Measurements from ENCODE around the gene RXFP4. TPM values are rescaled to one million over a fixed set of nuclear protein-coding genes. Genes with fewer than 3 reads are reported as not detected.

Gene RXFP4
- total RNA-seq, 1 donor from 2014 or later: not detected

DNA sequence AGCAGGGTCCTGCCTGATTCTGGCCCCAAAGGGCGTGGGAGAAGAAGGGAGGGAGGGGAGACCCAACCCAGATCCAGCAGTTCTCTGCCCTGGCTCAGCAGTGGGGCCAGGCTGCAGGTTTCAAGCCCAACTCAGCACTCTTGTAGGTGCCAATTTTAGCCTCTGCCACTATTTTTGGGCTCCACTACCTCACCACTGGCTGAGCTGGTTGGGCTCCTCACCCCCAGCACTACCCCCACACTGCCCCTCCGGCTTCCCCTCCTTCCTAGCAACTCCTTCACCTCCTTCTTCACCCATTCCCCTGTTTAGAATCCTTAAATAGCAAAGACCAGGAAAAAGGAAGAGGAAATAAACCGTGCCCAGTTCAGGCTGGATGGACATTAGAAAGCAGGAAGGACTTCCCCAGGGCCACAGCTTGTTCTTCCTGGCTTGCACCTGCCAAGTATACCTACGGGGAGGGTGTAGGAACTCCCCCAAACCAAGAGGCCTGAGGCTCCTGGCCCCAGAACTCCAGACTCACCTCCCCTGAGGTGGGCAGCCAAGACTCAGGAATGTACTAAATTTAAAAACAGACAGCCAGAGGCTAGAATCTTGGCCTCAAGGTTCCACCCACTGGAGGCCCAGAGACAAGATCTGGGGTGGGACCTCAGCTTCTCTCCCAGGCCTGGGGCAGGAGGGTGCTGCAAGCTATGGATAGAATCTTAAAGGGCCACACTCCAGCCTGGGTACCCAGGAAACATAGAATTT is 38.3 kb downstream of the RXFP4 start:
- no peaks in the 10 kb centered on the region for H3K36me3 Mint-ChIP-seq (ENCODE audit: unreplicated experiment)
- H3K9me3 Mint-ChIP-seq (ENCODE audit: unreplicated experiment): peaks cover 15% of the 10 kb centered on the region
- peak overlapping the region; percentile 99 for H3K4me3 Mint-ChIP-seq (ENCODE audit: unreplicated experiment)
- TF ChIP-seq, protein P1, sequence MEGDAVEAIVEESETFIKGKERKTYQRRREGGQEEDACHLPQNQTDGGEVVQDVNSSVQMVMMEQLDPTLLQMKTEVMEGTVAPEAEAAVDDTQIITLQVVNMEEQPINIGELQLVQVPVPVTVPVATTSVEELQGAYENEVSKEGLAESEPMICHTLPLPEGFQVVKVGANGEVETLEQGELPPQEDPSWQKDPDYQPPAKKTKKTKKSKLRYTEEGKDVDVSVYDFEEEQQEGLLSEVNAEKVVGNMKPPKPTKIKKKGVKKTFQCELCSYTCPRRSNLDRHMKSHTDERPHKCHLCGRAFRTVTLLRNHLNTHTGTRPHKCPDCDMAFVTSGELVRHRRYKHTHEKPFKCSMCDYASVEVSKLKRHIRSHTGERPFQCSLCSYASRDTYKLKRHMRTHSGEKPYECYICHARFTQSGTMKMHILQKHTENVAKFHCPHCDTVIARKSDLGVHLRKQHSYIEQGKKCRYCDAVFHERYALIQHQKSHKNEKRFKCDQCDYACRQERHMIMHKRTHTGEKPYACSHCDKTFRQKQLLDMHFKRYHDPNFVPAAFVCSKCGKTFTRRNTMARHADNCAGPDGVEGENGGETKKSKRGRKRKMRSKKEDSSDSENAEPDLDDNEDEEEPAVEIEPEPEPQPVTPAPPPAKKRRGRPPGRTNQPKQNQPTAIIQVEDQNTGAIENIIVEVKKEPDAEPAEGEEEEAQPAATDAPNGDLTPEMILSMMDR (IDR thresholded peaks at IDR 0.05; ENCODE audit: partially characterized antibody, unreplicated experiment): no peak
- peak overlapping the region; percentile 52 for H3K27ac Mint-ChIP-seq (ENCODE audit: unreplicated experiment)
- peaks cover 26% of the 10 kb centered on the region for H3K4me1 Mint-ChIP-seq (ENCODE audit: low read depth, unreplicated experiment)
- DNase-seq: no peak
- H3K27me3 Mint-ChIP-seq (ENCODE audit: unreplicated experiment): peaks cover 15% of the 10 kb centered on the region

DNA sequence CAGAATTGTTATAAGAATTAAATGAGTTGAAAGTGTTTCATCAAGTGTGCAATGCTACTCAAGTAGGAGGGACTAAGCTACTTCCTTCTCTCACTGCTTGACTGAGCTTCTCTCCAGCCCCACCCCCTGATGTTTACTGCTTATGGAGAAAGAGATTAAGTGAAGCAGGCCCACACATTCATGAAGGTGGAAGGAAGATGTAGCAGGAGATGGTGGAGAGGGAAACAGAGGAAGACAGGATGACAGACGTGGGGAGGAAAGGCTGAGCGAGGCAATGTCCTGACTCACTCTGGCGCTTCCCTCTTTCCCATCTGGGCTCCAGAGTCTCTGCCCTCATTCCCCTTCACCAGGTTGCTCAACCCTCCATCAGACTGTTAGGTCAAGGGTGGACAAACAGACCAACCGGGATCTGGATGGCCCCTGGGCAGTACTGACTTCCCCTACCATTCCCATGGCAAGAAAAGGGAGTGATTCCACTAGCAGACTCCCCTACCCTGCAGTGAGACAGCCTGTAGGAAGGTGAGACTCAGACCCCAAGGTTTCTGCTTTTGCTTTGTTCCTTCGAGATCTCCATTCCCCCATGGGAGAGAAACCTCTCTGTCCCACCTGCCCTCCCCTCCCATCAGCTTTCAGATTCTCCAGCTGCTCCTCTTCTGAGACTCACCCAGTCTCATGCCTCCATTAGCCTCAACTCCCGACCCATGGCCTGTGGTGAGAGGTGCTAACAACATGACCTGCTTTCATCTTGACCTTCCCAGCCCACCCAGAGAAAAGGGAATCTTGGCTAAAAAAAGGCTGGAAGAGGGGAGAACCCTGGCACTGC is 40.0 kb downstream of the RXFP4 start:
- H3K36me3 Mint-ChIP-seq (ENCODE audit: unreplicated experiment): no peaks in the 10 kb centered on the region
- H3K4me3 Mint-ChIP-seq (ENCODE audit: unreplicated experiment): peak overlapping the region; percentile 80
- H3K4me1 Mint-ChIP-seq (ENCODE audit: low read depth, unreplicated experiment): peaks cover 14% of the 10 kb centered on the region

DNA sequence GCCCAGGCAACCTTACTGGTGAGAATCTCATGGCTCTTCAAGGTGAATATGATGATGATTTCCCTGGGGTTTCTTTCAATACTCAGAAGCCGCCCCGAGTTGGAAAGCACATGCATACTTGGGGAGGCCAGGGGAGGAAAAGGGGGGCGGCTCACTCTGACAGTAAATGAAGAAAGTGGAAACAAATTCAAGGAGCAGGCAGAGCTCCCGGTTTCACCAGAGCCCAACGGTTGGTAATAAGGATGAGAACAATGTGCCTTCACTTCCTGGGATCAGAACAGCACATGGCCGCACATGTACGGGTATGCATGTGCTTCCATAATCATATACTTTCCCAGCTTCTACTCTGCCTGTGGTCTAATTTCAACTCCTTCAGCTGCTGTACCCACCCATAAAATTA is 40.7 kb downstream of the RXFP4 start:
- H3K4me1 Mint-ChIP-seq (ENCODE audit: low read depth, unreplicated experiment): peaks cover 11% of the 10 kb centered on the region
- peak overlapping the region; percentile 80 for H3K4me3 Mint-ChIP-seq (ENCODE audit: unreplicated experiment)
- no peaks in the 10 kb centered on the region for H3K36me3 Mint-ChIP-seq (ENCODE audit: unreplicated experiment)

More for the DNA sequence above, 40.0 kb downstream of the RXFP4 start:
- Mint-ChIP-seq H3K27me3 (ENCODE audit: unreplicated experiment) (peaks cover 7% of the 10 kb centered on the region), H3K27ac (ENCODE audit: unreplicated experiment) (peak overlapping the region; percentile 68), H3K9me3 (ENCODE audit: unreplicated experiment) (peaks cover 6% of the 10 kb centered on the region)
- no peak for DNase-seq
- TF ChIP-seq, protein P1 (IDR thresholded peaks at IDR 0.05; ENCODE audit: partially characterized antibody, unreplicated experiment): no peak

DNA sequence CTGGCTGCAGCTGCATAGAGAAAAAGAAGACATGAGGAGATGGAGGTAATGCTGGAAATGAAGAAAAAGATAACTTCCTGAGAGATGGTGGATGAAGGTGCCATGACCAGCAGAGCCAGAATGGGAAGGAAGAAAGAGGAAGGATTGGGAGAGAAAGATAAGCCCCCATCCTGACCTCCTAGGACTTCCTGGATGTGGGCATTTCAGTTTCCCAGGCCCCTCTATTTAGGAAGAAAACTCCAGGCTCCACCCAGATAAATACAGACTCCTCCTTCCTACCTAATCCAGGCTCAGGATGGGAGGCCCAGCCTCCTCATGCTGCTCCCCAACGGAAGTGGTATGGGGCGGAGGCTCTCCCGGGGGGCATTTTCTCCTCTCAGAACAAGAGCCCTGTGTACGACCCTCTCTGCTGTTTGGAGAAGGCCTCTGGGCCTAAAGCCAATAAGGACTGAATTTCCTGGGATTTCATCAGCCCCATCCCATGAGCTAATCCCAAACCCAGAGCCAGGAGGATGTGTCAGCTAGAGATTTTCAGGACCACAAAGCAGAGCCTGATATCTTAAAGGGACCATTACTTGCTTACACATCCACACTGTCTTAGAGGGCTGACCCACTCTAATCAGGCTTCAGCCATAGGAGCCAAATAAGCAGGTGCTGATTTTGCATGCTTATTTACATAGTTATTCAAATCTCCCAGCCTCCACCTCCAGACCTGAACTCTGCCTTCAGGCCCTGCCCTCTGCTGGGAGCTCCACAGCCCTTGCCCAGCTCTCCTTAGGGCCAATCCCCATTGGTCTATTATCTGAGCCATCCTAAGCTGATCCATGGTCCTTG is 42.0 kb downstream of the RXFP4 start:
- H3K36me3 Mint-ChIP-seq (ENCODE audit: unreplicated experiment): no peaks in the 10 kb centered on the region
- peaks cover 1% of the 10 kb centered on the region for H3K9me3 Mint-ChIP-seq (ENCODE audit: unreplicated experiment)
- peaks cover 11% of the 10 kb centered on the region for H3K4me1 Mint-ChIP-seq (ENCODE audit: low read depth, unreplicated experiment)
- H3K4me3 Mint-ChIP-seq (ENCODE audit: unreplicated experiment): peak overlapping the region; percentile 80
- H3K27ac Mint-ChIP-seq (ENCODE audit: unreplicated experiment): peak overlapping the region; percentile 89
- DNase-seq: peak; percentile 57
- H3K27me3 Mint-ChIP-seq (ENCODE audit: unreplicated experiment): peaks cover 8% of the 10 kb centered on the region
- TF ChIP-seq, protein P1 (IDR thresholded peaks at IDR 0.05; ENCODE audit: partially characterized antibody, unreplicated experiment): no peak

More for the DNA sequence above, 40.7 kb downstream of the RXFP4 start:
- TF ChIP-seq, protein P1 (IDR thresholded peaks at IDR 0.05; ENCODE audit: partially characterized antibody, unreplicated experiment): no peak
- Mint-ChIP-seq H3K9me3 (ENCODE audit: unreplicated experiment) (peaks cover 6% of the 10 kb centered on the region), H3K27me3 (ENCODE audit: unreplicated experiment) (peaks cover 8% of the 10 kb centered on the region), H3K27ac (ENCODE audit: unreplicated experiment) (peak overlapping the region; percentile 68)
- no peak for DNase-seq
